ENCODE measurements around the gene STARD3NL.

The STARD3NL gene

GRCh38 chr7:38224392-38224791 lies 46.3 kb downstream of the STARD3NL start:
- H3K4me2 ChIP-seq (ENCODE audit: insufficient read depth, low read length): no peak overlapping the region
- peaks cover 21% of the 10 kb centered on the region for H3K4me1 ChIP-seq (ENCODE audit: insufficient read depth, low read length)
- H2AFZ ChIP-seq (ENCODE audit: low read depth, low read length): no peak overlapping the region
- H3K79me2 ChIP-seq (ENCODE audit: insufficient read depth, low read length): no peaks in the 10 kb centered on the region
- H4K20me1 ChIP-seq (ENCODE audit: insufficient read depth, low read length): no peaks in the 10 kb centered on the region
- H3K4me3 ChIP-seq (ENCODE audit: low read depth in 1 of 2, low read length in 2 of 2): no peak overlapping the region
- TF ChIP-seq, protein P1, sequence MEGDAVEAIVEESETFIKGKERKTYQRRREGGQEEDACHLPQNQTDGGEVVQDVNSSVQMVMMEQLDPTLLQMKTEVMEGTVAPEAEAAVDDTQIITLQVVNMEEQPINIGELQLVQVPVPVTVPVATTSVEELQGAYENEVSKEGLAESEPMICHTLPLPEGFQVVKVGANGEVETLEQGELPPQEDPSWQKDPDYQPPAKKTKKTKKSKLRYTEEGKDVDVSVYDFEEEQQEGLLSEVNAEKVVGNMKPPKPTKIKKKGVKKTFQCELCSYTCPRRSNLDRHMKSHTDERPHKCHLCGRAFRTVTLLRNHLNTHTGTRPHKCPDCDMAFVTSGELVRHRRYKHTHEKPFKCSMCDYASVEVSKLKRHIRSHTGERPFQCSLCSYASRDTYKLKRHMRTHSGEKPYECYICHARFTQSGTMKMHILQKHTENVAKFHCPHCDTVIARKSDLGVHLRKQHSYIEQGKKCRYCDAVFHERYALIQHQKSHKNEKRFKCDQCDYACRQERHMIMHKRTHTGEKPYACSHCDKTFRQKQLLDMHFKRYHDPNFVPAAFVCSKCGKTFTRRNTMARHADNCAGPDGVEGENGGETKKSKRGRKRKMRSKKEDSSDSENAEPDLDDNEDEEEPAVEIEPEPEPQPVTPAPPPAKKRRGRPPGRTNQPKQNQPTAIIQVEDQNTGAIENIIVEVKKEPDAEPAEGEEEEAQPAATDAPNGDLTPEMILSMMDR (IDR thresholded peaks at IDR 0.05; ENCODE audit: borderline replicate concordance, extremely low read depth, low read length, poor library complexity, severe bottlenecking): no peak
- TF ChIP-seq EZH2 (IDR thresholded peaks at IDR 0.05; ENCODE audit: borderline replicate concordance, low read depth, low read length, severe bottlenecking): no peak
- no peak overlapping the region for H3K9ac ChIP-seq (ENCODE audit: low read depth, low read length)
- peak overlapping the region; percentile 32; the same call in 1 of the 2 replicates for H3K27ac ChIP-seq (ENCODE audit: low read length)
- no peak for DNase-seq
- no peaks in the 10 kb centered on the region for H3K9me3 ChIP-seq (ENCODE audit: insufficient read depth, low read length, severe bottlenecking)
- H3K36me3 ChIP-seq (ENCODE audit: insufficient read depth, low read length): peaks cover 63% of the 10 kb centered on the region
- ATAC-seq (ENCODE audit: insufficient read depth, low read depth): no peak
- H3K27me3 ChIP-seq (ENCODE audit: insufficient read depth, low read length, poor library complexity): no peaks in the 10 kb centered on the region

DNA sequence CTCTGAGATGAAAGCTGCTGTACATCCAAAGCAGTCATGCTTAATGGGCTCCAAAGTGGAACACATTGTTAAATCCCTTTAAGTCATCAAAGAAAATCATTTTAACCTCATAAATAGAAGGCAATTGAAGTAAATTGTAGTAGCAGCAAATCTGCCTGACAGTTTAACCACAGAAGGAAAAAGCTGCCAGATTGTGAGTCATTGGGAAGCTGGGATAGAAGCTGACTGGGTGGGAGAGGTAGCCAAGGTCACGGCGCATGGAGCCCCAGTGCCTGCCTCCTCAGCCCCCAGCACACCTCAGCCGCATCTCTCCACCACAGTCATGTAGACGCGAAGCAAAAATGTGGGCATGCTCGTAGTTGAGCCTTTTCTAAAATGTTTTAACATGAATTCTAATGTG lies 51.3 kb downstream of the STARD3NL start:
- TF ChIP-seq EZH2 (IDR thresholded peaks at IDR 0.05; ENCODE audit: borderline replicate concordance, low read depth, low read length, severe bottlenecking): no peak
- TF ChIP-seq, protein P1 (IDR thresholded peaks at IDR 0.05; ENCODE audit: borderline replicate concordance, extremely low read depth, low read length, poor library complexity, severe bottlenecking): no peak
- Histone ChIP-seq H3K27me3 (ENCODE audit: insufficient read depth, low read length, poor library complexity) (no peaks in the 10 kb centered on the region), H3K4me2 (ENCODE audit: insufficient read depth, low read length) (no peak overlapping the region), H3K4me3 (ENCODE audit: low read depth in 1 of 2, low read length in 2 of 2) (no peak overlapping the region), H2AFZ (ENCODE audit: low read depth, low read length) (no peak overlapping the region), H3K9me3 (ENCODE audit: insufficient read depth, low read length, severe bottlenecking) (no peaks in the 10 kb centered on the region), H3K4me1 (ENCODE audit: insufficient read depth, low read length) (peaks cover 56% of the 10 kb centered on the region), H4K20me1 (ENCODE audit: insufficient read depth, low read length) (no peaks in the 10 kb centered on the region), H3K9ac (ENCODE audit: low read depth, low read length) (no peak overlapping the region), H3K36me3 (ENCODE audit: insufficient read depth, low read length) (peaks cover 37% of the 10 kb centered on the region), H3K79me2 (ENCODE audit: insufficient read depth, low read length) (no peaks in the 10 kb centered on the region), H3K27ac (ENCODE audit: low read length) (peak overlapping the region; percentile 73)
- DNase-seq (peak; percentile 58), ATAC-seq (ENCODE audit: insufficient read depth, low read depth) (0 out of 3 replicates have a peak, but pooled peaks have one; percentile 8)

GRCh38 chr7:38229884-38230642 lies 52.0 kb downstream of the STARD3NL start:
- H3K4me2 ChIP-seq (ENCODE audit: insufficient read depth, low read length): no peak overlapping the region
- H3K9me3 ChIP-seq (ENCODE audit: insufficient read depth, low read length, severe bottlenecking): no peaks in the 10 kb centered on the region
- peak overlapping the region; percentile 73 for H3K27ac ChIP-seq (ENCODE audit: low read length)
- no peak for TF ChIP-seq EZH2 (IDR thresholded peaks at IDR 0.05; ENCODE audit: borderline replicate concordance, low read depth, low read length, severe bottlenecking)
- TF ChIP-seq, protein P1 (IDR thresholded peaks at IDR 0.05; ENCODE audit: borderline replicate concordance, extremely low read depth, low read length, poor library complexity, severe bottlenecking): no peak
- ATAC-seq (ENCODE audit: insufficient read depth, low read depth) (no peak), DNase-seq (no peak)
- no peak overlapping the region for H3K9ac ChIP-seq (ENCODE audit: low read depth, low read length)
- peaks cover 62% of the 10 kb centered on the region for H3K4me1 ChIP-seq (ENCODE audit: insufficient read depth, low read length)
- no peak overlapping the region for H2AFZ ChIP-seq (ENCODE audit: low read depth, low read length)
- no peaks in the 10 kb centered on the region for H4K20me1 ChIP-seq (ENCODE audit: insufficient read depth, low read length)
- H3K36me3 ChIP-seq (ENCODE audit: insufficient read depth, low read length): peaks cover 34% of the 10 kb centered on the region
- no peaks in the 10 kb centered on the region for H3K79me2 ChIP-seq (ENCODE audit: insufficient read depth, low read length)
- H3K27me3 ChIP-seq (ENCODE audit: insufficient read depth, low read length, poor library complexity): no peaks in the 10 kb centered on the region
- no peak overlapping the region for H3K4me3 ChIP-seq (ENCODE audit: low read depth in 1 of 2, low read length in 2 of 2)
